GM21576 (cell line): ENCODE results near the gene PLXNA2.

Source experiments
- ATAC-seq: cut with Tn5 transposase; IDR thresholded peaks from one replicate; pipeline ENCODE4 v1.9.1; 2021; ENCODE audit warnings: mild to moderate bottlenecking, moderate library complexity; ENCODE audit not compliant: unreplicated experiment

Gene PLXNA2

DNA sequence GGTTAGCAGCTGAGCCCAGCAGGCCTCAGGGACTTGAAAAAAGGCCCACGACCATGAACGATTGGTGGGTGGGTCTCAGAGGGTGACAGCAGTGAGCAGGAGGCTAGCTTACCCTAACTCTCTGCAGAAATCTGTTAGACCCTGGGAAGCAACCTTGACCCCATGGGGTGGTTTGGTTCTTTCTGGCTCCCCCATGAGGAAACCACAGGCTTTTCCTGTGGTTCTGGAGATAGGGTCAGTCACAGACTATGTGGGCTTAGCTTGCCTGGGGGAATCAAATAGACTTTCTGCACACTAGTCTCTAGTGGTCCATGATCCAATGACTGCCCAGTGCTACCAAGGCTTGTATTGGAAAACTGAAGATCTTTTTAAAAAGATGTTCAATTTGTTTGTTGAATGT, 118.1 kb downstream of the PLXNA2 start:
- ATAC-seq, result no peak

- ATAC-seq, result no peak
Observed at GRCh38 chr1:208122612-208123358, 121.4 kb downstream of the PLXNA2 start.

DNA sequence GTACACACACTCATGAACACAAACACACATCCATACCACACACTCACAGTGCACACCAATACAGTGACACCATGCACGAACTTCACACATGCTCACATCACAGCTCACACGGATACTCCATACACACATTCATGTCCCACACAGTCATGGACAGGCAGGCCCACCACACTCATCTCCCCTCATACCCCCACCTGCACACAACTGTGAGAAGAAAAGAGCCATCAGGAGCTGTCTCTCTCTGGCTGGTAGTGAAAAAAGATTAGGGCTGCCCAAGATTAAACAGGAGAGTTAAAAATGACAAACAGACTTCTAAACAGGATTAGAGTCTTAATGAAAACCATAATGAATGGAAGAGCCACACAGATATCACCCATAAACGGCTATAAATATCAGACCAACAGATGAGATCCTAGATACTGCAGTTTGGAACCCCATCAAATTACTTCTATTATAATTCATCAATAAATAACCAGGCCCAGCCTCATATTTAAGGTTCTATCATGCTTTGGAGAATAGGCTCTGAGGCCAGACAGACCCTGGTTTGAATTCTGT, 122.3 kb downstream of the PLXNA2 start:
- ATAC-seq, result no peak

DNA sequence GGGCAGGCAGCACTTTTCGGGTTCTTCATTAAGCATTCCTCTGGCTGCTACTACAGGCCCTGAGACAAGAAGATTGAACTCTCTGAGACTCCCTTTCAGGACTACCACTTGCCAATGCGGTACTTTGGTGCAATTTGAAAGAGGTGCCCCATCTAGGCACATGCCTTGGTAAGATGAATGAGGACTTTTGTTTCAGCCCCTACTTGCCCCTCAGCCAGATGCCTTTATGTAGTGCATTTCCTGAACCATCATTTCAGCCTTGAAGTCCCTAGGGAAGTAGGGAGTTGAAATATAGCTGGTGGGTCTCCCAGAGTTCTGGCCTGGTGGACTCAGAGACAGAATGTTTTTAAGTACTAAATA, 123.8 kb downstream of the PLXNA2 start:
- no peak for ATAC-seq

DNA sequence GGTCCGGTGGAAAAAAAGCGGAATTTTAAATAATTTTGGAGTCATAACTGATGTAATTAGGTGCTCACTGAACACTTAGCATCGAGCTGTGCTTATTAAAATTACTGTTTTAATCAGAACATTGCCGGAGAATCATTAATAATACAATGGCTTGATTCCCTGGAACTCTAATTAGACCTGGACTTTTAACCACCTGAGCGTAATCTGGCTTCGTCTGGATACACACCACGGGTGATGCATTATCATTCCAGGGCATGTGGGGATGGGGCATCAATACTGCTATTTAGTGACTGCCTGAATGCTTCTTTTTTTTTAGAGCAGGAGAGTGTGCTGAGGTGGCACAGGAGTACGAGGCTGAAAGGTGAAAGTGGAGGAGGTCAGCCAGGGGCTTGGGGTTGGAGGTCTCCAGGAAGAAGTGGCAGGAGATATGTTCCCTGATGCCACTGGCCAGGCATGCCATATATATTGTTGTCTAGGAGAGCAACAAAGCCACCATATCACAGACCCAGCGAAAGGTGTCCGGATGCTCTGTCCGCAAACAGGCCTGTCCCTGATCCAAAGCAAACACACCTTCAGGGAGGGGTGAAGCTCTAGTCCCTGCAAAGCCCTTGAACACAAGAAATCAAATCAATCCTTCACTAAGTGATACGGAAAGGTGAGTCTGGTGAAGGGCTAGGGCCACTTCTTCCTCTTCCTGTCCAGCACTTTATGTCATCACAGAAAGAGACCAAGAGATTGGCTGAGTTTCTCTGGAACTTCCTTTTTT, 125.2 kb downstream of the PLXNA2 start:
- ATAC-seq, result no peak

DNA sequence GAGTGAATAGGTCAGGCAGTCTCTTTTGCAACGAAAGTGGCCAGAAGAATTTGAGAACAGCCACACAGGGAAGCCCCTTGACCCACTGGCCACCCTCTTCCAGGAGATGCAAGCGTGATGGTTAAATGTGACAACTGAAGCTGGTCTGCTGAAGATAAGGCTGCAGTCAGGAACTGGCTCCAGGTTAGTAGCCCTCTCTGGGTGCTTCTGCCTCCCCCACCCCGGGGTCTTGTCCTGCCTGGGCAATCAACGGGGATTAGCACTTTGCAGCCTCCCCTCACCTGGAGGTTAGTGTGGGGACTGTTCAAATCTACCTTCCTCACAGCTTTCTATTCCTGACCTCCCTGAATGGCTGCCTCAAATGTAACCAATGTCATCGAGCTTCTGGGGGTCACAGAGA, 125.9 kb downstream of the PLXNA2 start:
- no peak for ATAC-seq

DNA sequence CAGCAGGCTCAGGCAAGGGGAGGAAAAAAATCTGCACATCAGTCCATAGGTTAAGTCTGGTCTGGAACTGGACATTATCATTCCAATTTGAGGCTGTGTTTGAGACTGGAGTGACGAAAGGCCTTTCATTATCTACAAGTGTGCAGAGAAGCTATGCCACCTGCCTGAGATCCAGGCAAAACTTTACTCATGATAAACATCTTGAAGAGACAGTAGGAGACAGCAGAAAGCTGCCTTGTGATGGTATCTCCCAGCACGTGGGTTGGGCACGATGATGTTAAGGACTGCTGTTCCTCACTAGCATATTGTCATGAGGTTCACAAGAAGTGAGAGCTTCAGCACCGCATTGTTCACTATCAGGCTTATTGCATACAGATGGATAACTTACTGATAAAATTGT, 126.4 kb downstream of the PLXNA2 start:
- ATAC-seq, result no peak

GRCh38 chr1:208117409-208117808, 126.8 kb downstream of the PLXNA2 start:
- ATAC-seq, result no peak

- no peak for ATAC-seq
Observed at GRCh38 chr1:208115924-208116640, 128.1 kb downstream of the PLXNA2 start.

- ATAC-seq, result no peak
Observed at GRCh38 chr1:208113011-208113410, 131.2 kb downstream of the PLXNA2 start.

GRCh38 chr1:208112401-208112800, 131.8 kb downstream of the PLXNA2 start:
- ATAC-seq, result no peak

DNA sequence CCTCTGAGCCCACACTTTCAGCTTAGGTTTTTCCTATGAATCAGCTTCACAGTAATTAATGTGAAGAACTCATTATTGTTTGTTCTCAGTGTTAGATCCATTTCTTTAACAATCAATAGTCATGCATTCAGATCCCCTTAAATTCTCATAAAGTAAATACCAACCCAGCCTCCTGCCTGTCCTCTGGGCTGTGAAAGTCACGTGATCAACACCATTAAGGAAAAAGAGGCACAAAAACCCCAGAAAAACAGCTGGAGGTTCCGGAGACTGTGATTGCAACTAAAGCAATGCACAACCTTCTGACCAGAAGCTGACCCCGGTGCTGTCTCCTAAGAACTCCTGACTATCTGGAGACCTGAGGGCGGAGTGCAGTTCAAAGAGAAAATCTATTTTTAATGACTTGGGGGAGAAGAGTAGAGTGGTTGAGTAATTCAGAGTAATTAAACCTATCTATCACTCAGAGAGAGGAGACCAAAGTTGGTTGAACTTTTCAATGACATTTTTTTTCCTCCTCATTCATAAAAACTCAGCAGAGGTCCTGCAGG, 132.5 kb downstream of the PLXNA2 start:
- ATAC-seq, result no peak

DNA sequence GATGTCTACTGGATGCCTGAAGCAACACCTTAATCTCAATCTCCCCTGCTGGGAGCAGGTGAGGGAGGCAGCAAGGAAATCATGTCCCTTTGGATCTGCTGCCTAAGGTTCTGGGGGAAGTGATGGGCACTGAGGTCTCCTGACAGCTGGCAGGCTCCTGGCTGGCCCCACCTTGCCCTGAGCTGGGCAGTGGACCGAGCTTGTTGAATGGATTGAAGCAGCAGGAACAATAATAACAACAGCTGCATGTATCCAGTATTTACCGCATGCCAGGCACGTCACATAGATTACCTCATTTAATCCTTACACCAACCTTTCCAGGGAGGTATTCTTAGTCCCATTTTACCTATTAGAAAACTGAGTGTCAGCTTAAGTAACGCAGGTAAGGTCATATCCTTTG, 133.9 kb downstream of the PLXNA2 start:
- no peak for ATAC-seq

DNA sequence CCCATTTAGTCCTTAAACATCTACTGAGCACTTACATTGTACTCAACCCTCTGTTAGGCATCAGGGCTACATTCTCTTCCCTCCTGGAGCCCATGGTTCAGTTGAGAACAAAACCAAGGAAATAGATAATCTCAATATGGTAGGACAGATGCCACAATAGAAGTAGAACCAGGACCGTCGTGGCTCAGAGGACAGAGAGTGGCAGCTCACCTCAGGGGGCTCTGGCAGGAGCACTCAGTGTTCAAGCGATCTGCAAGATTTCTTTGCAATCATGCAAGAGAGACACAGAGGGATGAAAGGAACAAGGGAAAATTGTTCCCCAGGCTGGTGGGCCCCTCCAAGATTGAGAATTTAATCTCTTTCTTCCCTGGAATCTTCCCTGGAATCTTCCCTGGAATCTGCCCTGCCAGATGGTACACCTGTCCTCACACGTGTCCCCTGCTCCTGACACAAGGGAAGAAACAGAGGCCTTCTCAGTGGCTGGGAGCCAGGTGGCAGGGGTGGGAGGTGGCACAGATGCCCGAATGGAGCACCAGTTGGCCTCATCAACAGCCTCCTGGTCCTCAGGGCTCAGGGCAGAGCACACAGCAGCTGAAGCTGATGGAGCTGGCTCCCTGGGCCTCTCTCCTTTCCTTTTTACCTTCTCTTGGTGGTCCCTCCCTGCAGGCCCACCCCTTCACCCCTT, 135.4 kb downstream of the PLXNA2 start:
- no peak for ATAC-seq

GRCh38 chr1:208108213-208108608, 136.0 kb downstream of the PLXNA2 start:
- ATAC-seq, result no peak

DNA sequence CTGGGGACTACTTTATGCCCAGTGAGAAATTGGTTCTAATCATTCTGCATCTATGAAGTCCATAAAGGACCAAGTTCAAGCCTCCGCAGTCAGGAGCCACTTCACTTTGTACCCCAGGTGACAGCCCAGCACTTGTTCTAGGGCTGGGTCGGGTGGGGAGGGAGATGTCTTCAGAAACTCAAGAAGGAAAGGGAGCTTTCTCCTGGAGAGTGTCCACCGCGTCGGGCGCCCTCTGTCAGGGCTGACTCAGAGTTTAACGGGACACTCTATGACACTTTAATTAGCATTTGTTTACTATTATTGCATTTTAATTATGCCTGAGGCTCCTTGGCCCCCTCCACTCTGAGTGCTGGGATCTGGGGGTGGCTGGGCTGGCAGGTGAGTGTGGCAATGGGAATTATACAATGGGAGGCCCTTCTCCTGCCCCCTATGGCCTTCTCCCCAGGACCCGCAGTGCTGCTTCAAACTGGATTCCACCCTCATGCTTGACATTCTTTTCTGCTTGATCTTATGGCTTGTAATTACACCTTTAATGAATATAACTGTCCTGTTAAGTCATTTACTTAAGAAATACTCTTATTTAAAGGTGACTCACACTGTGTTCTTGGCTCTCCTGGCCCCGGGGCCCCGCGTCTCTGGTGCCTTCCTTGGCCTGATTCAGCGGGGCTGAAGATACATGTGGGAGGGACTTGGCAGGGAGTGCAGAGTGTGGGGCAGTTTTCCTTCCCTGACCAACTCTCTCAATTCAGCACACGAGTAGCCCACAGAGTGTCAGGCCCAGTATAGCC, 136.6 kb downstream of the PLXNA2 start:
- no peak for ATAC-seq

DNA sequence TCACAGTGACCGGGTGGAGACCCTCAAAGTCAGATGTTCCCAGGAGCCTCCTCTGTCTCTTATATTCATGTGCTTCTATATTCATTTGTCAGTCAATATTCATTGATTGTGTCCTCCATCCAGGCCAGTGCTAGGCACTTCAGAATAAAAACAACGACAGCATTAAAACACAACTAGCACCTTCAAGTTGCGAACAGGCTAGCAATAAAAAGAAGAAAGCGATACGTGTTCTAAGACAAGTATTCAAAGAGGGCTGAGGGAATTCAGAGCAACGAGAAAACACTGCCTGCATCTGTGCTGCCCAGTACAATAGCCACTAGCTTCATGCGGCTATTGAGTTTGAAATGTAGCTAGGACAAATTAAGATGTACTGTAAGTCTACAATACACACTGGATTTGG, 138.0 kb downstream of the PLXNA2 start:
- no peak for ATAC-seq

DNA sequence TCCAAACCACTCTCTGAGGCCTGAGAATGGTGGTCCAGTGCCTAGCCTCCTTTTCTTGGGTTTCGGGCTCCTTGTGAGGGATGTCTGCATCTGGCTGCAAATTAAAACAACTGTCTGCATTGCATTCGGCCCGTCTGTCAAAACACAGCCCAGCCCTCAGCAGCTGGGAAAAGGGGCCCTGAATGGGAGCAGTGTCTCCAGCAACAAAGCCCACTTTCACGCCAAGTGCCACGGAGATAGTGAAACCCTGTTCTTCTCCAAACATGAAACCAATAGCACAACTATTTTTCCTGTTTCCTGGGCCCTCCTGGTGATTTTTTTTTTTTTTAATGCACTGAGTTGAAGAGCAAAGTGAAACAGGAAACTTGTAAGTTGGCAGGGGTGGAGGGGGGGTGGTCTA, 138.4 kb downstream of the PLXNA2 start:
- ATAC-seq, result no peak

DNA sequence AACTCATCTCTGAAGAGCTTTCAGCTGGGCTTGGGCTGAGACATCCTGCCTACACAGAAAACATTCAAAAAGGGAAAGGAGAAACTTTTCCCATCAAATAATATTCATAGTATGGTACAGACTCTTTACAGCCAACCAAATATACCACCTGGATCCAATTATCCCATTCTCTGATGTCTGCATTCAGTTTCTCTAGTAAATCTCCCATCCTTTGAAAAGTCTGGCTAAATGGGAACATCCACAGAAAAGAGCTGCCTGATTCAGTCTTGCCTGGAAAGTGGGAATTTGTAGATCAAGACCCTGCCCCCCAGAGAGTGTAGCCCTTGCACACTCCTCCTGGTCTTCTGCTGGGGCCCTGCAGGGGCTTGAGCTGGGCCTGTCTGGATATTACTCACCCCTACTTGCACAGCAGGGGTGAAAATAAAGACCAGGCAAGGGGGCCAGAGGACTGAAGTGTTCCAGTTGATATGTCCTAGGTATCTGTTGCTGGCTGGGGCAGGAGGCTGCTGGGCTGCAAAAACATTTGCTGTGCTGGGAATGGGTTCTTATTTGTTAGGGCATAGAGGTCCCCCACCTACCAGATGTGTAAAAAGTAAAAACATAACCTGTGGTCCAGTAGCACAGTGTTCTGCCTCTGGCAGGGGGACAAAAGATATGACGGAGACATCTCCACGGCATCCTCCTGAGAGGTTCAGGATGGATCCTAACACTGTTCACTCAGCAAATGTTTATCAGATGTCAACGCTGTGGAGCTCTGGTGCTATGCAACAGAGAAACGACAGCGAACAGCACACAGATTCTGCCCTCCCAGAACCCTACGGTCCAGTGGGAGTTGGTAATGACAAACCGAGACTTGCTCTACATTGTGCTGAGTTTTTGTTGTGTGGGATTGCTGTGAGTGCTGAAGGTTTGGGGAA, 140.3 kb downstream of the PLXNA2 start:
- no peak for ATAC-seq
